ENCODE data around the gene AKAP12. TPM values are rescaled to one million over a fixed set of nuclear protein-coding genes. Genes with fewer than 3 reads are reported as not detected.
"Not testable (repeated sequence)": the region's sequence is repeated elsewhere in the genome, so short reads cannot be mapped to it uniquely, and the experiment has no call there.

The AKAP12 gene
- total RNA-seq, 1 donor from 2014 or later: 1.0 TPM

DNA sequence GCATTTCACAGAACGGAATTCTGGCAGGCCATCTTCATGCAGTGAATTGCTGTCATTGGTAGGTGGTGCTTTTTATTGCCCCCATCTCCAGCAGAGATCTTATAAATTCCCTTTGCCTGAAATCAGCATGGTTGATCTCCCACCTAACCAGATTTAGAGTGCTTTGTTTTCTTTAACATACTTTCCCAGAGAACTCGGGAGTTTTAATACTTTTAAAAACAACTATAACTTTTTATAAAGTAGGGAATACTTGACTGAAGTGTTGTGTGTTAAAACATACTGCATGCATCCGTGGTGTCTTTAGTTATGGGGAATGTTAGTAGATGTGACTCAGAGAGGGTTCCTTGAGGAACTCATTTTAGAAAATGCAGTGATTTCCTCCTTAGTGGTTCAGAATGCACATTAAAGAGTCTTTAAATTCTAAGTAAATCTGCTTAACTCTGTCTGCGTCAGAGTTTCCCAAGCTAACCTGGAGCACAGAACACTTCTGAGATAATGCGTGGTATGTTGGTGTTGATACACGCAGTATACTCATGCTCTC is 54.9 kb downstream of the AKAP12 start:
- Mint-ChIP-seq H3K4me1 (peaks cover 9% of the 10 kb centered on the region), H3K4me3 (no peak overlapping the region), H3K36me3 (ENCODE audit: low read depth) (no peaks in the 10 kb centered on the region), H3K9me3 (no peaks in the 10 kb centered on the region), H3K27ac (no peak overlapping the region), H3K27me3 (peaks cover 65% of the 10 kb centered on the region)
- no peak for DNase-seq
- intact Hi-C loops (cut with micrococcal nuclease): no loop called here

DNA sequence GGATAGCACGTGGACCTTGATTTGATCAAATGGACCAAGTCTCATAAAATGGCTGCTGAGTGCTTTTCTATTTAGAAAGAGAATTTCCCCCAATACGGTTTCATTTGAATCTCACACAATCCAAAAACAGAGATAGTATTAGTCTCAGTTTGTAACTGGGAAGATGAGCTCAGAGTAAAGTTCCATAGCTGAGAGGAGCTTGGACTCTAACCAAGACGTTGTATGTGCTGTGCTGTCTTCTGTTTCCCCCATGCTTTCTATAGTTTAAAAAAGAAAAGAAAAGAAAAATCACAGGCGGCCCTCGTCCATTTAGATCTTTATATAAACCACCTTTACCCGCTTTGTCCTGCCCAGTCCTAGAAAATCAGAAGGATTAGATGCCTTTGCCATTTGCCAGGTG is 58.1 kb downstream of the AKAP12 start:
- DNase-seq: no peak
- Mint-ChIP-seq H3K27me3 (peaks cover 66% of the 10 kb centered on the region), H3K27ac (no peak overlapping the region), H3K36me3 (ENCODE audit: low read depth) (no peaks in the 10 kb centered on the region), H3K9me3 (no peaks in the 10 kb centered on the region), H3K4me3 (no peak overlapping the region), H3K4me1 (no peaks in the 10 kb centered on the region)
- intact Hi-C loops (cut with micrococcal nuclease): no loop called here

DNA sequence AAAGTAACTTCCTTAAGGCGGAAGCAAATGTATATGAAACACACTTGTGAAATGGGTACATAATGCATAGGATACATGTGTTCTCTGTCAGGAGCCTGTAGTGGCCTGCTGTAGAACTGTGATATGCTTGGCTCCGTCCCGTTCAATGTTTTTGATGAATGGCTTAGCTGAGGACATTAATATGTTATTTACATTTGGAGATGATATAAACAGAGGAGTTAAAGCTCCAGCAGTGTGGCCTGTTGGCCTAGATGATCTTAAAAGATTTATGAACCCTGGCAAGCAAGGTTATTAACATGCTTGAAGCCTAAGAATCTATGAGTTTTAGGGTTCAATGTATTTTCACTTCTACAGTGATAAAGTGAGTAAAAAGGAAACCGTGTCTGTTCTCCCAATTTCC is 59.2 kb downstream of the AKAP12 start:
- H3K27me3 Mint-ChIP-seq: peaks cover 58% of the 10 kb centered on the region
- DNase-seq: no peak
- H3K9me3 Mint-ChIP-seq: no peaks in the 10 kb centered on the region
- H3K36me3 Mint-ChIP-seq (ENCODE audit: low read depth): no peaks in the 10 kb centered on the region
- intact Hi-C loops (cut with micrococcal nuclease): no loop called here
- H3K4me3 Mint-ChIP-seq: no peak overlapping the region
- no peaks in the 10 kb centered on the region for H3K4me1 Mint-ChIP-seq
- H3K27ac Mint-ChIP-seq: no peak overlapping the region

DNA sequence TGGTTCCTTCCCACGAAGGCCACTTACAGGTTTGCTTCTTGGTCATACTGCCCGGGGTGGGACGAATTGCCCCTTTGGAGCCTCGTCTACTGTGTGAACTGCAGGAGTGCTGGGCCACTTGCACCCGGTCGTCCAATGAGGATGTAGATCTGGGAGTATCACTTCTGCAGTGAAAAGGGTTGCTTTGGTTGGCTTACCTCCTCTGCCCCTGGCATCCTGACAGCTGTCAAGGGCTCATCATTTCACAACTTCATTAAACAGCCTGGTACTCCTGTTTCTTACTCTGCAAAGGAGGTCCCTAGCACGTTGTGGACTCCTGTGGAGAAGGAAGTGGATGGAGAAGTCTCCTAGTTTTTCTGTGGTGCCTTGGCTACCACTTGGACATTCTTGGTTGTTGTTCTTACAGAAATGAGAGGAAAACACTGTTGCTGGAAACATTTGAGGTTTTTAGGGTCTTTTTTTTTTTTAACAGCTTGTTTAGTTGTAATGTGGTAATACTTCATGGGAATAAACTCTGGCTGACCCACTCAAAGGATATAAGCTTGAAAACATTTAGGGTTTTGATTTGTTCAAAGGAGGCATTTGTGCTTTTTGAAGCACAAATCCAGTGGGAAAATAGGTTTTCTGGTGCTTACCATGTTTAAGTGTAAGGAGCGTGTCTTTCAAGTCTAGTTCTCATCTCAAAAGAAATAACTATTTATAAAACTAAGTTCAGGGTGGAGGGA is 60.7 kb downstream of the AKAP12 start:
- Mint-ChIP-seq H3K4me1 (no peaks in the 10 kb centered on the region), H3K9me3 (no peaks in the 10 kb centered on the region), H3K27ac (no peak overlapping the region), H3K36me3 (ENCODE audit: low read depth) (no peaks in the 10 kb centered on the region), H3K4me3 (no peak overlapping the region), H3K27me3 (peaks cover 53% of the 10 kb centered on the region)
- intact Hi-C loops (cut with micrococcal nuclease): no loop called here
- no peak for DNase-seq

DNA sequence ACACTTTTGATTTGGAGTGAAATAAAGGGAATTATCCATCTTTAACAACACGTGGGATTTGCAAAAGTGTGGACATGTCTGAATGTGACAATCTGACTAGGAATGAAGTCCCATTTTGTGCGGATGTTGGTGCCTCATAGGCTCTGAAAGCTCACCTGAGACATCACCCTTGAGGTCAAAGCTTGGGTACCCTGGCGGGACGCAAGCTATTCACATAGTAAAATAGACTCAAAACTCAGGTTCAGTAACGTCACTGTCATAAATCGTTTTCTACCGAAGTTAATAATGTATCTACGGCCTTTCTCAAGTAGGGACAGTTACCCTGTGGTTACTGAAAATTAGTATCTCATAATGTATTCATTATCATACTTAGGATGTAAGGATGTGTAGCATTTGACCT is 61.8 kb downstream of the AKAP12 start:
- intact Hi-C loops (cut with micrococcal nuclease): no loop called here
- Mint-ChIP-seq H3K27ac (no peak overlapping the region), H3K4me1 (no peaks in the 10 kb centered on the region), H3K36me3 (ENCODE audit: low read depth) (no peaks in the 10 kb centered on the region), H3K4me3 (no peak overlapping the region), H3K9me3 (no peaks in the 10 kb centered on the region), H3K27me3 (peaks cover 51% of the 10 kb centered on the region)
- no peak for DNase-seq

DNA sequence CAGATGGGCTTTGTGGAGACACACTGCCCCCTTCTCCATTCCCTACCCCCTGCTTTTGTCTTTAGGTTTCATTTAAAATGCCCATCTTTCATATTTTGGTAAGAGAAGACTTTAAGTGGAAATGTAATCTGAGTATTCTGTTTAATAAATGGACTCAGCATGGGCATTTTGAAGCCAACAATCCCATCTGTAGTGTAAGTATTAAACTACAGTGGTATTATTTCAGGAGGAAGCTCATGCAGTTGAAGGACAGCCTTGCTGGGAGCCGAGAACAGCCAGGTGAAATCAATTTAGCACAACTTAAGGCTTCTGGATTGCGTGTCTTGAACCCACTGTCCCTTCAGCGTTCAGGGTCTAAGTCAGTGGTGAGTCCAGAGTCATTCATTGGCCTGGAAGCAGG is 63.5 kb downstream of the AKAP12 start:
- Mint-ChIP-seq H3K4me1 (no peaks in the 10 kb centered on the region), H3K27ac (no peak overlapping the region), H3K27me3 (peaks cover 45% of the 10 kb centered on the region), H3K9me3 (no peaks in the 10 kb centered on the region), H3K4me3 (no peak overlapping the region), H3K36me3 (ENCODE audit: low read depth) (no peaks in the 10 kb centered on the region)
- intact Hi-C loops (cut with micrococcal nuclease): no loop called here
- DNase-seq: no peak

DNA sequence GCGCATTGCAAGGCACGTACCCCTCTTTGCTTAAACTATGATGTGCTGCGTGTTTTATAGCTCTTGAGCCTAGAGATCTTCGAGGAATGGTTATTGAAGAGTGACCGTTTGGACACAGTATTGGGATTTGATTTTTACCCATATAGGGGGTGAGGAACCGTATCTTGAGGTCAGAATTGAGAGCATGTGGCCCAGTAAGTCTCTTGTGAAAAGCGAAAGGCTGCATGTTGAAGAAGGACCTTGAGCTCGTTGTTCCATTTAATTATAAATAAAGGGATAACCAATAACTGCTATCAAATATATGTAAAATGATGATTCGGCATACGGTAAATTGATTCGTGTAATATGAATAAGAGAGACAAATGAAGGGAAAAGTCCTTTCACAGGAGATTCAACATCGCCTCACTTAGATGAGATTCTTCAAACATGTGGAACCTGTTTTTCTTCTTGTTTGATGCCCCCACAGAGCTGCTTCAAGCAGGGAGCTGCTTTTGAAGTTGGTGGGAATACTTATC is 66.6 kb downstream of the AKAP12 start:
- intact Hi-C loops (cut with micrococcal nuclease): no loop called here
- no peaks in the 10 kb centered on the region for H3K4me1 Mint-ChIP-seq
- DNase-seq: no peak
- H3K36me3 Mint-ChIP-seq (ENCODE audit: low read depth): no peaks in the 10 kb centered on the region
- no peaks in the 10 kb centered on the region for H3K9me3 Mint-ChIP-seq
- no peak overlapping the region for H3K4me3 Mint-ChIP-seq
- peaks cover 28% of the 10 kb centered on the region for H3K27me3 Mint-ChIP-seq
- H3K27ac Mint-ChIP-seq: no peak overlapping the region

DNA sequence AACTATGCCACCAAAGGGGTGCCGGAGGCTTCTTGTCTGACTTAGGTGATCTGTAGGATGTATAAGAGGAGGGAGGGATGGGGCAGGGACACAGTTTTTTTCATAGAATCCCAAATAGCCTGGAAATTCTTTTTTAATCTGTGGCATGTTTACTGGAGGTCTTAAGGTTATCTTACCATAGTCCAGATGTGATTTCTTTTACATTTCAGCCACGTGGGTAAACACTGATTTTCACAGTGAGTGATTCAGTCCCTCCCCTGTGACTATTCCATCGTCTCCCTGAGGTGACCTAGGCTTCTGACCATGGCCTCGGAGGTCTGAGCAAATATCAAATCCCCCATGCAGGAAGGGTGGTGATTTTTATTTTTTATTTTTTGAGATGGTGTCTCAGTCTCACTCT is 67.7 kb downstream of the AKAP12 start:
- Mint-ChIP-seq H3K36me3 (ENCODE audit: low read depth) (no peaks in the 10 kb centered on the region), H3K4me1 (no peaks in the 10 kb centered on the region), H3K9me3 (no peaks in the 10 kb centered on the region), H3K27me3 (peaks cover 25% of the 10 kb centered on the region), H3K27ac (no peak overlapping the region), H3K4me3 (no peak overlapping the region)
- no peak for DNase-seq
- intact Hi-C loops (cut with micrococcal nuclease): no loop called here

DNA sequence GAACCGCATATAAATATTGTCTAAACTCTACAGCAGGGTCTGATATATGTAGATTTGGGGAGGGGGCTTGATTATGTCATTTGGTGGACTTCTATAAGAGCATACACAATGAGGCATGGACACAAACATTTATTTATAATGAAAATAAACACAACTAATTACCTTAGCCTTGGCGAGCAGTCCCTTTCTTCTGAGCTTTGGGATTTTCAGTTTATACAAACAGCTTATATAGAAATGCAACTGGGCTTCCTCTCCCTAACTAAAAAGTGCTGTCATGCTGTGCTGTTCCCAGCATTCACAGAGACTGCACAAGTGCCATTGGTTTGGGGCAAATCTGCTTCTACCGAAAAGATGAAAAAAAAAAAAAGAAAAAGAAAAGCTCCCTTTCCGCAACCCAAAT is 69.9 kb downstream of the AKAP12 start:
- peaks cover 19% of the 10 kb centered on the region for H3K27me3 Mint-ChIP-seq
- H3K36me3 Mint-ChIP-seq (ENCODE audit: low read depth): no peaks in the 10 kb centered on the region
- intact Hi-C loops (cut with micrococcal nuclease): no loop called here
- DNase-seq: no peak
- no peak overlapping the region for H3K4me3 Mint-ChIP-seq
- H3K4me1 Mint-ChIP-seq: no peaks in the 10 kb centered on the region
- no peaks in the 10 kb centered on the region for H3K9me3 Mint-ChIP-seq
- H3K27ac Mint-ChIP-seq: no peak overlapping the region

DNA sequence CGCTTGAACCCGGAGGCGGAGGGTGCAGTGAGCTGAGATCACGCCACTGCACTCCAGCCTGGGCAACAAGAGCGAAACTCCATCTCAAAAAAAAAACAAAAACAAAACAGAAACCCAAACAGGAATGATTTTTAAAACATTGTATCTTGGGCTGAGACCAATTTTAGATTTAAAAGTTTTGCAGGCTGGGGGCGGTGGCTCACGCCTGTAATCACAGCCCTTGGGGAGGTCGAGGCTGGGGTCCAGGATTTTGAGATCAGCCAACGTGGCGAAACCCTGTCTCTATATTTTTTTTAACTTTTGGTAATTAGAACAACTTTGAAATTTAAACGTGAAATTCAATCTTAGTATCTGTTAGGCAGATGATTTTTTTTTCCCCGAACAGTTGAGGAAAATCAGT is 70.5 kb downstream of the AKAP12 start:
- no peak overlapping the region for H3K27ac Mint-ChIP-seq
- no peaks in the 10 kb centered on the region for H3K4me1 Mint-ChIP-seq
- no peaks in the 10 kb centered on the region for H3K9me3 Mint-ChIP-seq
- H3K4me3 Mint-ChIP-seq: no peak overlapping the region
- peaks cover 15% of the 10 kb centered on the region for H3K27me3 Mint-ChIP-seq
- intact Hi-C loops (cut with micrococcal nuclease): no loop called here
- DNase-seq: no peak
- H3K36me3 Mint-ChIP-seq (ENCODE audit: low read depth): no peaks in the 10 kb centered on the region

DNA sequence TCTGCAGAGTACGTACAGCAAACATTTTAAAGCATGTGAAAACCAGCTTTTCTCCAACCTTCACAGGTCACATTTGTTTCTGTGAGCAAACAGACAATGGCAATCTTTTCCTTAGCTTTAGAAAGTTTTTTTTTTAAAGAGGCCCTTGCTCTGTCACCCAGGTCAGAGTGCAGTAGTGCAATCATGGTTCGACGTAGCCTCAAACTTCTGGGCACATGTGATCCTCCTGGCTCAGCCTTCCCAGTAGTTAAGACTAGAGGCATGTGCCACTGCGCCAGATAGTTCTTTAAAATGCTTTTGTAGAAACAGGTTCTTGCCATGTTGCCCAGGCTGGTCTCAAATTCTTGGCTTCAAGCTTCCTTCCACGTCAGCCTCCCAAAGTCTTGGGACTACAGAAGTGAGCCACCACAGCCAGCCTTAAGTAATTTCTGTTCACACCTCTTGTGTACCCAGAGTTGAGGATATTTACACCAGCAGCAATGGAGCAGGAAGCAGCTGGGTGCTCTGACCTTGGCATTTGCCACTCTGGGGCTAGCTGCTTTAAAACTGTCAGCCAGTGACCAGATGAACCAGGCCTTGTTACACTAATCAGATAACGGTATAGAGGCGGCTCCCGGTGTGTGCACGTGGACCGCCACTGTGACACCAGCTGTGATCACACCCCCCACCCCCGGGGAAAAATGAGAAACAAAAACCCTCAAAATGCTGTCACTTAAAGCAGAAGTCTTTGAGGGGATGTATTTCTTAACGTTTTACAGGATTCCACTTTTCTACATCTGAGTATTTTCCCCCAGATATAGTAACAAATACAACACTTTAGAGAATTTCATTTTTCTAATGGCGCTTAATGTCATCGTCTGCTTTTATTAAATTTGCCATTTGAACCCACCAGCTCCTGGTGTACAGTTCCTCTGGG is 71.3 kb downstream of the AKAP12 start:
- DNase-seq: no peak
- no peaks in the 10 kb centered on the region for H3K36me3 Mint-ChIP-seq (ENCODE audit: low read depth)
- H3K9me3 Mint-ChIP-seq: peaks cover 2% of the 10 kb centered on the region
- H3K27me3 Mint-ChIP-seq: peaks cover 10% of the 10 kb centered on the region
- H3K27ac Mint-ChIP-seq: no peak overlapping the region
- intact Hi-C loops (cut with micrococcal nuclease): no loop called here
- H3K4me3 Mint-ChIP-seq: no peak overlapping the region
- no peaks in the 10 kb centered on the region for H3K4me1 Mint-ChIP-seq

DNA sequence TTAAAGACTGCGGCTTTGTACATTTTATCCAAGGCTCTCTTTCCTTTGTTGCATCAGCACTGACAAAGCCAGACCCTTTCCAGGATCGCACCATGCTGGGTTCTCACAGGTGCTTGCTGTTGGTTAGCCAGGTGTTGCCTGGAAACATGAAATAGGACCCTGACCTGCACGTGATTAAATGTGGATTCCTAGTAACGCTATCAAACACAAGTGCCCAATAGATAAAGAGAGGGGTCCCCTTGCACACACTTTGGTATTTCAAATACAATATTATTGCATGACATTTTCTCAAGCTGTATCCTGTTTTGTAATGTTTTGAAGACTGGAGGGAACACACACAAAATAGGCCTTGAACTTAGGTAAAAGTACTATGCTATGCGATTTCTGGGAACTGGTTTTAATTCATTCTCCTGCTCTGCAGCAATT is 73.3 kb downstream of the AKAP12 start:
- no peak for DNase-seq
- intact Hi-C loops (cut with micrococcal nuclease): no loop called here
- Mint-ChIP-seq H3K36me3 (ENCODE audit: low read depth) (no peaks in the 10 kb centered on the region), H3K27me3 (peaks cover 7% of the 10 kb centered on the region), H3K4me1 (no peaks in the 10 kb centered on the region), H3K4me3 (no peak overlapping the region), H3K9me3 (peaks cover 7% of the 10 kb centered on the region), H3K27ac (no peak overlapping the region)

DNA sequence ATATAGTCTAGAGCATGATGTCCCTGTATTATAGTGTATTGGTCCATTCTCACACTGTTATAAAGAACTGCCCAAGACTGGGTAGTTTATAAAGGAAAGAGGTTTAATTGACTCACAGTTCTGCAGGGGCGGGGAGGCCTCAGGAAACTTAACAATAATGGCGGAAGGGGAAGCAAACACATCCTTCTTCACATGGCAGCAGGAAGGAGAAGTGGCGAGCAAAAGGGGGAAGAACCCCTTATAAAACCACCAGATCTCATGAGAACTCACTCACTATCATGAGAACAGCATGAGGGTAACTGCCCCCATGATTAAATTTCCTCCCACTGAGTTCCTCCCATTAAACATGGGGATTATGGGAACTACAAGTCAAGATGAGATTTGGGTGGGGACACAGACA is 75.9 kb downstream of the AKAP12 start:
- intact Hi-C loops (cut with micrococcal nuclease); H3K4me3 Mint-ChIP-seq; H3K9me3 Mint-ChIP-seq; H3K4me1 Mint-ChIP-seq; DNase-seq; H3K36me3 Mint-ChIP-seq (ENCODE audit: low read depth); H3K27ac Mint-ChIP-seq: not testable (repeated sequence)
- H3K27me3 Mint-ChIP-seq: peaks cover 12% of the 10 kb centered on the region

Data from activated CD4-positive, alpha-beta T cell treated with anti-CD3 and anti-CD28 coated beads, Interleukin-2, amount 10 ng/mL, durations not matched to agents 24 days and 14 days (primary cell).